Loucy (cell line): Measurements from ENCODE around the gene VAMP1.

ENCODE experiments used
- H2AFZ ChIP-seq: fragments of 200-600 bp; sonication (generic); 2 replicates; pipeline ENCODE4 v1.6.0; 2016; ENCODE audit warnings: antibody characterized with exemption, mild to moderate bottlenecking, low read length, moderate library complexity
- H3F3A ChIP-seq: fragments of 200-600 bp; 2 replicates; pipeline ENCODE4 v1.6.0; 2016; ENCODE audit warnings: antibody characterized with exemption, low read depth, mild to moderate bottlenecking
- H3K27me3 ChIP-seq: fragments of 200-600 bp; sonication (generic); 2 replicates; pipeline ENCODE4 v1.6.1; 2014; ENCODE audit warnings: low read length, mild to moderate bottlenecking; ENCODE audit not compliant: insufficient read depth, poor library complexity, severe bottlenecking
- H3K36me3 ChIP-seq: fragments of 200-600 bp; sonication (generic); 2 replicates; pipeline ENCODE4 v1.6.1; 2016; ENCODE audit warnings: low read length; ENCODE audit not compliant: insufficient read depth
- H3K4me1 ChIP-seq: fragments of 200-600 bp; sonication (generic); 2 replicates; pipeline ENCODE4 v1.5.1; 2014; ENCODE audit warnings: low read length, mild to moderate bottlenecking; ENCODE audit not compliant: insufficient read depth, poor library complexity, severe bottlenecking
- H3K4me2 ChIP-seq: fragments of 200-600 bp; sonication (generic); 2 replicates; pipeline ENCODE4 v1.6.0; 2014; ENCODE audit warnings: antibody characterized with exemption, low read length, low read depth, mild to moderate bottlenecking; ENCODE audit not compliant: poor library complexity, severe bottlenecking
- H3K4me3 ChIP-seq: fragments of 200-600 bp; sonication (generic); 2 replicates; pipeline ENCODE4 v1.5.1; 2014; ENCODE audit warnings: low read length, mild to moderate bottlenecking, mixed read lengths; ENCODE audit not compliant: poor library complexity, severe bottlenecking
- H3K79me2 ChIP-seq: fragments of 200-600 bp; sonication (generic); 2 replicates; pipeline ENCODE4 v1.6.1; 2014; ENCODE audit warnings: low read length; ENCODE audit not compliant: insufficient read depth
- H3K9ac ChIP-seq: fragments of 200-600 bp; sonication (generic); 2 replicates; pipeline ENCODE4 v1.6.0; 2014; ENCODE audit warnings: mild to moderate bottlenecking, low read depth, low read length, moderate library complexity; ENCODE audit not compliant: poor library complexity, severe bottlenecking
- H3K9me2 ChIP-seq: fragments of 200-600 bp; sonication (generic); replicated peaks from 2 replicates; pipeline ENCODE4 v1.6.1; 2016; ENCODE audit warnings: low read depth, low read length, mixed read lengths
- H3K9me3 ChIP-seq: fragments of 200-600 bp; sonication (generic); 2 replicates; pipeline ENCODE4 v1.6.1; 2014; ENCODE audit warnings: mild to moderate bottlenecking, antibody characterized with exemption, low read length, low read depth; ENCODE audit not compliant: insufficient read depth
- H4K20me1 ChIP-seq: fragments of 200-600 bp; sonication (generic); 2 replicates; pipeline ENCODE4 v1.6.0; 2014; ENCODE audit warnings: antibody characterized with exemption, low read length, mild to moderate bottlenecking; ENCODE audit not compliant: insufficient read depth, poor library complexity, severe bottlenecking
- CTCF ChIP-seq: fragments of 200-600 bp; sonication (generic); conservative IDR thresholded peaks from 2 replicates; pipeline ENCODE4 v1.5.1; 2014; ENCODE audit warnings: mild to moderate bottlenecking, antibody characterized with exemption, low read length
- EZH2phosphoT487 ChIP-seq: fragments of 200-600 bp; IDR thresholded peaks from 2 replicates; pipeline ENCODE4 v1.6.1; 2018; ENCODE audit warnings: antibody characterized with exemption, mild to moderate bottlenecking, moderate library complexity, borderline replicate concordance

The VAMP1 gene

GRCh38 chr12:6494968-6495367, 24.5 kb upstream of the VAMP1 start:
- H3K36me3 ChIP-seq: peaks cover 20% of the 10 kb centered on the region; the same call in 1 of the 2 replicates
- H4K20me1 ChIP-seq: peaks cover 31% of the 10 kb centered on the region
- peaks cover 13% of the 10 kb centered on the region for H3F3A ChIP-seq
- peak overlapping the region; percentile 98 for H3K9ac ChIP-seq
- H3K9me2 ChIP-seq: no peaks in the 10 kb centered on the region
- H3K4me2 ChIP-seq: peak overlapping the region; percentile 93
- H3K79me2 ChIP-seq: peaks cover 74% of the 10 kb centered on the region
- no peak for TF ChIP-seq CTCF
- no peak for TF ChIP-seq EZH2phosphoT487
- H3K9me3 ChIP-seq: no peaks in the 10 kb centered on the region
- H2AFZ ChIP-seq: no peak overlapping the region
- H3K4me1 ChIP-seq: peaks cover 40% of the 10 kb centered on the region
- H3K27me3 ChIP-seq: no peaks in the 10 kb centered on the region
- H3K4me3 ChIP-seq: peak overlapping the region; percentile 91

GRCh38 chr12:6494258-6494743, 23.8 kb upstream of the VAMP1 start:
- H3K79me2 ChIP-seq: peaks cover 67% of the 10 kb centered on the region
- peak overlapping the region; percentile 91 for H3K4me3 ChIP-seq
- peaks cover 31% of the 10 kb centered on the region for H4K20me1 ChIP-seq
- H3K4me1 ChIP-seq: peaks cover 40% of the 10 kb centered on the region
- H2AFZ ChIP-seq: peak overlapping the region; percentile 45; the same call in 1 of the 2 replicates
- no peaks in the 10 kb centered on the region for H3K9me3 ChIP-seq
- TF ChIP-seq CTCF: peak; percentile 53
- no peak for TF ChIP-seq EZH2phosphoT487
- peaks cover 20% of the 10 kb centered on the region; the same call in 1 of the 2 replicates for H3K36me3 ChIP-seq
- H3F3A ChIP-seq: peaks cover 13% of the 10 kb centered on the region
- H3K9ac ChIP-seq: peak overlapping the region; percentile 98
- H3K27me3 ChIP-seq: no peaks in the 10 kb centered on the region
- no peaks in the 10 kb centered on the region for H3K9me2 ChIP-seq
- peak overlapping the region; percentile 93 for H3K4me2 ChIP-seq

- peaks cover 31% of the 10 kb centered on the region for H4K20me1 ChIP-seq
- peaks cover 61% of the 10 kb centered on the region for H3K79me2 ChIP-seq
- no peaks in the 10 kb centered on the region for H3K27me3 ChIP-seq
- H3K9me3 ChIP-seq: no peaks in the 10 kb centered on the region
- peak within 1 kb of the TSS; percentile 91 for H3K4me3 ChIP-seq
- H3K9me2 ChIP-seq: no peaks in the 10 kb centered on the region
- peak within 1 kb of the TSS; percentile 98 for H3K9ac ChIP-seq
- H3K4me1 ChIP-seq: peaks cover 40% of the 10 kb centered on the region
- H3F3A ChIP-seq: peaks cover 13% of the 10 kb centered on the region
- peaks cover 20% of the 10 kb centered on the region; the same call in 1 of the 2 replicates for H3K36me3 ChIP-seq
- H3K4me2 ChIP-seq: peak within 1 kb of the TSS; percentile 93
- TF ChIP-seq CTCF (no peak; the same call in 1 of the 2 replicates), EZH2phosphoT487 (no peak)
- H2AFZ ChIP-seq: peak within 1 kb of the TSS; percentile 56
Observed at GRCh38 chr12:6493497-6494257, 23.2 kb upstream of the VAMP1 start, which contains the start of gene NCAPD2. TSS of gene NCAPD2 (plus strand) at chr12:6494102. CDS start at chr12:6495099, 997 bp downstream.
